Measurements from ENCODE around the gene KRTAP6-3. TPM values are rescaled to one million over a fixed set of nuclear protein-coding genes. Genes with fewer than 3 reads are reported as not detected.

KRTAP6-3 gene
- total and polyA plus RNA-seq, 2 of the 8 experiments (the other 6 are each of a cell fraction or from before 2014, with no cell fraction given), result not detected

DNA sequence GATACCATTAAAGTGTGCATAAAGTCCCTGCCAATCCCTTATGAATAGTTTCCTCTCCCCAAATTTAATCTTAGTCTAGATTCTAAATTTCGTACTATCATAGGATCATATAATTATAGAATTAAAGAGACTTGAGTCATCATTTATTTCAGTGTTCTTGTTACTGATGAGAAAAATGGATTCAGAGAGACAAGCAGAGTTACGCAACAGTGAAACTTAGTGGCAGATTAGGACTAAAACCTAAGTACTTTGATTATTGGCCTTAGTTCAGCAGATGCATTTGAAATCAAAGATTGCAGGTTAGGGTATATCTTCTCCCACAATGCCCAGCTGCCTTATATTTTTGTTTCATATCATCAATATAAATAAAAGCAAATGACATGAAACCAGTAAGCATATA is 30.3 kb upstream of the KRTAP6-3 start:
- H4K8ac ChIP-seq (ENCODE audit: extremely low read depth, insufficient read depth, low read length), result no peak overlapping the region
- no peaks in the 10 kb centered on the region for H3K4me1 ChIP-seq (replicated peaks in 1 of 4; ENCODE audit: control insufficient read depth in 3 of 4, insufficient read depth in 4 of 4, low read length in 3 of 4)
- no peak for TF ChIP-seq SUZ12 (IDR thresholded peaks at IDR 0.05; ENCODE audit: low read length)

More for the DNA sequence above, 30.3 kb upstream of the KRTAP6-3 start:
- Histone ChIP-seq H3K9me3 (ENCODE audit: insufficient read depth in 2 of 2, low read depth in 1 of 2, low read length in 1 of 2) (0 out of 4 replicates have a peak, but pooled peaks cover 0 to 4% of the 10 kb centered on the region in 2 experiments), H3K79me1 (ENCODE audit: low read depth, low read length) (no peaks in the 10 kb centered on the region), H2BK12ac (ENCODE audit: low read depth, low read length) (no peak overlapping the region), H3K4ac (replicated peaks; ENCODE audit: insufficient read length, low read depth, low read length) (no peak overlapping the region), H4K20me1 (replicated peaks in 1 of 2; ENCODE audit: control insufficient read depth in 1 of 2, insufficient read depth in 2 of 2, low read length in 2 of 2) (no peaks in the 10 kb centered on the region), H3K9ac (replicated peaks in 1 of 4; ENCODE audit: extremely low read depth in 1 of 4, low read depth in 3 of 4, low read length in 3 of 4) (no peak overlapping the region), H4K91ac (replicated peaks; ENCODE audit: insufficient read length, low read length) (no peak overlapping the region), H3K79me2 (ENCODE audit: control insufficient read depth in 1 of 2, insufficient read depth in 2 of 2, low read length in 2 of 2) (no peaks in the 10 kb centered on the region), H3K56ac (replicated peaks; ENCODE audit: insufficient read length, low read depth, low read length) (no peak overlapping the region), H3K18ac (ENCODE audit: extremely low read depth, low read length) (no peak overlapping the region), H3K14ac (ENCODE audit: insufficient read length) (no peak overlapping the region), H3K23ac (ENCODE audit: insufficient read length) (no peak overlapping the region), H3K36me3 (ENCODE audit: control insufficient read depth in 2 of 4, insufficient read depth in 4 of 4, low read length in 3 of 4) (no peaks in the 10 kb centered on the region), H3K4me3 (ENCODE audit: extremely low read depth in 1 of 4, insufficient read depth in 2 of 4, low read depth in 3 of 4, low read length in 4 of 4) (no peak overlapping the region), H2BK120ac (replicated peaks; ENCODE audit: low read depth, low read length) (no peak overlapping the region), H2AFZ (ENCODE audit: low read length) (no peak overlapping the region), H2BK15ac (ENCODE audit: low read length) (no peak overlapping the region), H2BK20ac (ENCODE audit: low read length) (no peak overlapping the region), H4K5ac (ENCODE audit: insufficient read length, low read depth, low read length) (no peak overlapping the region), H3K27me3 (replicated peaks in 1 of 4; ENCODE audit: control insufficient read depth in 3 of 4, extremely low read depth in 1 of 4, insufficient read depth in 3 of 4, low read length in 3 of 4) (no peaks in the 10 kb centered on the region), H2AK5ac (ENCODE audit: low read depth, low read length) (no peak overlapping the region), H2BK5ac (ENCODE audit: low read depth, low read length) (no peak overlapping the region), H3K27ac (ENCODE audit: low read depth, low read length) (no peak overlapping the region), H3K4me2 (ENCODE audit: insufficient read depth in 1 of 2, low read depth in 2 of 2, low read length in 2 of 2) (no peak overlapping the region), H3K23me2 (ENCODE audit: low read depth, low read length) (no peaks in the 10 kb centered on the region)
- ChIA-PET POLR2A (ENCODE audit: partially characterized antibody) (no interaction called here), CTCF (ENCODE audit: partially characterized antibody) (interaction anchor here (1.5 kb wide), 1 partner anchor 7 kb away, joined by 4 read pairs; no protein-coding TSS in a partner anchor)
- 80% methylated on average over 2 of the region's 2 CpGs; no CpG with 5 or more reads in 1 of the 2 experiments for WGBS, 2 experiments (ENCODE audit: extremely low coverage in 1 of 2, insufficient coverage in 1 of 2, insufficient read length in 1 of 2, insufficient replicate concordance in 2 of 2, low coverage in 1 of 2, low lambda C conversion rate in 2 of 2, missing lambda C conversion rate in 1 of 2)
- FAIRE-seq (no peak), DNase-seq (ENCODE audit: low read depth in 1 of 2, low spot score in 2 of 2) (no peak)

All from H1 (cell line).